Iris pigment epithelial cell (primary cell): Measurements from ENCODE around the gene ORC3.
A peak's percentile ranks its signal among the peaks of the same experiment; 100 is the strongest.

Experiments
- DNase-seq: peaks from one replicate; pipeline ENCODE4 v3.0.0-alpha.2; 2011; ENCODE audit warnings: low read depth

The ORC3 gene

DNA sequence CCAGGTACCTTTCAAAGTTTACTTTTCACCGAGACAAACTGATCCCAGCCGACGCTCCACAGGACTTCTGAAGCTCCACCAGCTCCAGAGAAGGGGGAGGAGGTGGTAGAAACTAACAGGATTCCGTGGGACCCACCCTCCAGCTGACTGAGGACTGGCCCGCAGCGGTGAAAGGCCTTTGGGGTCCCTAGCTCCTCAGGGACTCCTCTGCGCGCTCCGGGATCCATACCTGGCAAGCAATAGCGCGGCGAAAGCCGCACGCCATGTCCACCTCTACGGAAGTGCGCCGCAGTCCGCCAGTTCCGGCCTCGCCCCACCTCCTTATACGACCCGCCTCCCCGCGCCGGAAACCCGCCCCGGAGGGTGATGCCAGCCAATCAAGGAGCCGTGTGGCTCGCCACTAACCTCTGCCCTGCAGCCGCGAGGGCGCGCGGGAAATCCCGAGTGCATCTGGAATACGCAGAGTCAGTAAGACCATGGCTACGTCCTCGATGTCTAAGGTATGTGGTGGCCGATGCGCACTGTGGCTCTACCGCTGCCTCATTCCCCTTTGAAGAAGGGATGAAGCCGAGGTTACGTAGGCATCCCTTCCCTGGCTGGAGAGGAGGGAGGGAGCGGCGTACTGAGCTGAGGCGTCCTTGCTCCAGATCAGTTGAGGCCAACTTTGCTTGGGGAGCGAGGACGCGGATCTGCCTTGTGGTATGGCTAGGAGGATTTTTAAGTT is at the start of gene ORC3, which contains the start of gene RARS2:
Gene ORC3, plus strand, starts transcription at position 443 of the 724 bp plus-strand sequence. Its CDS starts 34 bp downstream, at position 477.
Gene RARS2, minus strand, starts transcription at position 295 of the 724 bp plus-strand sequence. Its CDS starts 30 bp downstream, at position 265.
- peak; percentile 97 for DNase-seq

DNA sequence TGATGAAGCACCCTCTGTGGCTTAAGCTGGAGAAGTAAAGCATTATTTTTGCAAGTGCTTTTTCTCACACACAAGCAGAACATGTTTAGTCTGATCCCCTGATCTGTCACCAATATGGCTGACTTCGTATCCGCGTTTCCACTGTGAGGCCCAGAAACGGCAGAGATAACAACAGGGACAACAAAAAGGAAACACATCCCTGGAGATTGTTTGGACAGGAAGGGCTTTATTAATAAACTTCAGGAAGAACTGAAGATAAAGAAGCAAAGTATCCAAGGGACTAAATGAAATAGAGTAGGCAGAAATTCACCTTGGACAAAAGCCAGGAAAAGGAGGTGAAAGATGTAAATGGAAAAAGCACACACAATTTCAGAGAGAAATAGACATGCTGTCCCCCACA is 49.4 kb upstream of the ORC3 start:
- no peak for DNase-seq

DNA sequence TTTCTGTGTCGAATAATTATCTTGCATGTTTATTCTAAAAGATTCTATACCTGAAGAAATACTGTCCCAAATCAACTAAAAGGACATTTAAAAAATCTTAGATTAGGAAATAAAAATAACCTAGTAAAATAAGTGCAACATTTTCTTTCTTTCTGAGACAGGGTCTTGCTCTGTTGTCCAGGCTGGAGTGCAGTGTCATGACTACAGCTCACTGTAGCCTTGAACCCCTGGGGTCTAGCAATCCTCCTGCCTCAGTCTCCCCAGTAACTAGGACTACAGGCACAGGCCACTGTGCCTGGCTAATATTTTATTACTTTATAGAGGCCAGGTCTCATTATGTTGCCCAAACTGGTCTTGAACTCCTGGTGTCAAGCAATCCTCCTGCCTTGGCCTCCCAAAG is 48.9 kb upstream of the ORC3 start:
- DNase-seq, result no peak

DNA sequence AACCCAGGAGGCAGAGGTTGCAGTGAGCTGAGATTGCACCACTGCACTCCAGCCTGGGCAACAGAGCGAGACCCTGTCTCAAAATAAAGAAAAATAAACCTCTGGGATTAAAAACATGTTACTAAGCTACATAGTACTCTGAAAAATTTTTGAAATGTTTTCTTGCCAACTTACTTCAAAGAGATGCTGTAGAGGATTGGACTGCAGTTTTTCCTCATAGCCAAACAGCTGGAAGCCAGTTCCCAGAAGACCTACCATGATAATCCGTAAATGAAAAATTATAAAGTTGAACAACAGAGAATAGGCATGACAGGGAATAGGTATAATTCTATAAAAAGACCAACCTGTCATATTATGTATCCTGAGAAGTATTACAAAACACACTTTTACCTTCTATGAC is 48.2 kb upstream of the ORC3 start:
- no peak for DNase-seq

DNA sequence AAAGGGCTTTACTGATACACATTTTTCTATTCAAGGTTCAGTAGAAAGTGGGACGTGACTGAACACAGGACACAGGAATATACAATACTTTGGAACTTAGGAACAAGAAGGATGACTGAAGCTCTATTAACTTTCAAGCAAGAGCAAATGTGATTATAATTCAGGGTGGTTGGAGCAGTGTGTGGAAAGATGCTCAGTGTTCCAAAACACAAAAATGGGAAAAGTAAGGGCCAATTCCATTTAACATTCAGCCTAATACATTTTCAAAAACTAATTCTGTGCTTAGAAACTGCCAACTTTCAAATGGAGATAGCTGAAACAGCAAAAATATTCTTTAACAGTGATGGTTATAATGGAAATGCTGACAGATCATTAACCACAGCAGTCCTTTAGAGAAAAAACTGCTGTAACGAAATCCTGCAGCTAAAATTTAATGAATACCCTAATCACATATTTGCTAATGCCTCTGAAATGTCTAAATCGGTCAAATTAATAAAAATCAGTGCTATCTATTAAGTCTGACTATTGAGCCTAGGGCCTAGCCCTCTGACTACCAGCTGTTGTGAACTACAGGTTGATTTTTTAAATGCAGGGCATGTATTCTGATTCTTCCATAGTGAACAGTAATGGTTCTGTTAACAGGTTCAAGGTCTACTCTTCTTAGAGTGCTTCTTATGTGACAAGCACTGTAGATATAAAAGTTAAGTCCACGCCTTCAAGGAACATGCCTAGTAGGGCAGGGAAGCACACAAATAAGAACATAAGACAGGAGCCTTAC is 46.0 kb upstream of the ORC3 start:
- no peak for DNase-seq

DNA sequence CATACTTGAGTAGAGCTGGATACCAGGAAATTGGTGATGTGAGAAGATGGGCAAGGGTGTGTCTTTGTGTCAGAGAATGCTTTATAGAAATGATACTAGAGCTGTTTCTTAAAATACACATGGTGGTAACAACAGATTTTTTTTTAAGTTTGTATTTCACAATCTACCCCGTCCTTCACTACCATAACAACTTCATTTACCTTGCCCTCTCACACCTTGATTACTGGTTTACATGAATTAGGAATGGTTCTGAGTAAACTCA is 45.5 kb upstream of the ORC3 start:
- DNase-seq, result no peak

DNA sequence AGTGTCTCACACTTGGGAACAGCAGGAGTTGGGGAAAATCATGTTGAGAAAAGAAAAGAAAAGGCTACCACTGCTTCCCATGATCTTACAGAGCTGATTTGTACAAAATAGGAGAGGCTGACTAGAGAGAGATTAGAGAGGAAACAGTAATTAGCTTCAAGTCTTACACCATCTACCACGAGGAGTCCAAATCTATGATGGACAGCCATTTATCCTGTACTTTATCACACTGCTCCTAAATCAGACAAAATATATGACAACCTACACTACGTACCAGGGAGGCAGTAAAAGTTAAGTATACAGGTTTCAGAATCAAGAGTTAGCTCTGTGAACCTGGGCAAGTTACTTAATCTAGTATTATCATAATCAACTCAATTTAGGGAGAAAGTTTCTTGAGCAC is 38.1 kb upstream of the ORC3 start:
- no peak for DNase-seq

DNA sequence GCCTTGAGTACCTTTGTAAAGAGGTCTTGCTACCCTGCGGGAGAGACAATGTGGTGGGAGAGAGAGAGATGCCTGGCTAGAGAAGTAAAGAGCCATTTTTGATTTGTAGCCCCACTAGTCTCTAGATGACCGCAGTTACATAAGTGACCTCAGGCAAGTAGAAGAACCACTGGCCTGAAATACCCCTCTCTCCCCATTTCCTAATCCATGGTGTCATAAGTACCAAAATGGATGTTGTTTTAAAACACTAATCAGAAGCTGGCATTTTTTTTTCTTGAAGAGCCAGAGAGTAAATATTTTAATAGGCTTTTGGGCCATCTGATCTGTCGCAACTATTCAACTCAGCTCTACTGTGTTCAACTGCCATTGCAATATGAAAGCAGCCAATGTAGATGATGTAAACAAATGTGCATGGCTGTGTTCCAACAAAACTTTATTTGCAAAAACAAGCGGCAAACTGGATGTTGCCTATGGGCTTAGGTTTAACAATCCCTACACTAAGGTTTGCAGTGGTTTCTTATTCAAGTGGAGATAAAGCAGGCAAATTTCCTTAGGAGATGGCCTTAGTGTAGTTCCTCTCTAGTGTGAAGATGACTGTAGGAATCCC is 36.7 kb upstream of the ORC3 start:
- DNase-seq, result peak; percentile 25

DNA sequence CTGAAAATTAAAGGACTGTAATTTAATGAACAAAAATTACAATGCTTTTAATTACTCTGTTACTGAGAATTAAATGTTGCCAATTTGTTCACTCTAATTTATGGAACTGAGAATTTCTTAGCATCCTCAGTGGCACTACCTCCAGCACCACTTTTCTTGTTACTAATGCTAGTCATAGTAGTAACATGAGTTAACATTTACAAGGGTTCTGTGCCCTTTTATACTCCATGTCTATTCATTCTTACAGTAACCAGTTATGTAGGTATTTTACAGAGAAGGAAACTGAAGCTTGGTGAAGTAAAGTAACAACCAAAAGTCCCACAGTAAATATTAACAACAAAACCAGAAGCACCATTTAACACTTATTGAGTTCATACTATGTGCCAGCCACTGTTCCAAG is 34.4 kb upstream of the ORC3 start:
- no peak for DNase-seq

DNA sequence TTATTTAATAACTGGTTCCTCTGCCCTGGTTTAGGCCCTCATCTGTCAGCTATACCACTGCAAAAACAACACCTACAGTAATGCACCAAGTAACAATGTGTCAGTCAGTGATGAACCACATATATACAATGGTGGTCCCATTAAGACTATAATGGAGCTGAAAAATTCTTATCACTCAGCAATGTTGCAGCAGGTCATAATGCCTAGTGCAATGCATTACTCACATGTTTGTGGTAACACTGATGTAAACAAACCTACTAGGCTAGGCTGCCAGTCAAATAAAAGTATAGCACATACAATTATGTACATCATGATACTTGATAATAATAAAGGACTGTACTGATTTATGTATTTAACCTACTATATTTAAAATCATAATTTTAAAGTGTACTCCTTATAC is 31.5 kb upstream of the ORC3 start:
- DNase-seq, result peak; percentile 68

DNA sequence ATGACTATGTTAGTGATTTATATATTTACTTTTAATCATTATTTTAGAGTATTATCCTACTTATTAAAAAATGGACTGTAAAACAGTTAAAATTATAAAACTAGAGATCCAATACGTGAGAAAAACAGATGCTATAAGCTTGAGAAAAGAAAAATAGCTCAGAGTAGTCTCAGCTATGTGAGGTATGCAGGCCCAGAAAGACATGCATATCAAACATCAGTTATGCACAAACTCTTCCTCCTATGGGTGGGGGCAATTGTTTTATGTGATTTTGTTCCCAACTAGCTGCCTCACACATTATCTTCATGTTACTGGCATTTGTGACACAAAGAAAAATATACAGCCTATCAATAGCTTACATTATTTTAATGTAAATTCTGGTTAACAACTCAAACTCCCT is 28.9 kb upstream of the ORC3 start:
- peak; percentile 55 for DNase-seq

DNA sequence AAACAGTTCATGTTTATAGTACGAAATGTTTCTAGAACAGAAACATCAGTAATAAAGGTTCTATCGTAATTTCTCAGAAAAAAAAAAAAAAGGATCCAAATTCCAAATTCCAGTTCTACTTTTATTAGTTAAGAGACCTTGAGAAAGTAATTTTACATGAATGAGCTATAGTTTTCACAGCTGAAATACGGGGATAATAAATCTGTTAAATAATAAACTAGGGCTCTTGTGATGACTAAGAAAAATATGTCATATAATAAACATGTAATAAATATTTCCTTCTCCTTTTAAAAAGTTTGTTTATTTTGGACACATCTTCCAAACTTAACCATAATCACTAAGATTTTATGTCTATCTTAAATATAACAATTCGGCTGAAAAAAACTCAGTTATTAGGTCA is 17.9 kb upstream of the ORC3 start:
- DNase-seq, result peak; percentile 17

DNA sequence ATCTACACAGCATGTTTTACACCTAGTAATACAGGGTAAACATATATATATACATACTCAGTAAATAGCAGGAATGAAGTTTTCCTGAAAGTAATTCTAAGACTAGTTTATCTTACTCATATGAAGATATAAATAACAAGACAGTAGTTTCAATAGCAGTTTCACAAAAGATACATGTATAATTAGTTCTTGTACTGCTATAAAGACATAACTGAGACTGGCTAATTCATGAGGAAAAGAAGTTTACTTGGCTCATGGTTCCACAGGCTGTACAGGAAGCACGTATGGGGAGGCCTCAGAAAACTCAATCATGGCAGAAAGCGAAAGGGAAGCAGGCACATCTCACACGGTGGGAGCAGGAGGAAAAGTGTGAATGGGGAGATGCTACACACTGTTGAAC is 17.1 kb upstream of the ORC3 start:
- DNase-seq, result no peak

DNA sequence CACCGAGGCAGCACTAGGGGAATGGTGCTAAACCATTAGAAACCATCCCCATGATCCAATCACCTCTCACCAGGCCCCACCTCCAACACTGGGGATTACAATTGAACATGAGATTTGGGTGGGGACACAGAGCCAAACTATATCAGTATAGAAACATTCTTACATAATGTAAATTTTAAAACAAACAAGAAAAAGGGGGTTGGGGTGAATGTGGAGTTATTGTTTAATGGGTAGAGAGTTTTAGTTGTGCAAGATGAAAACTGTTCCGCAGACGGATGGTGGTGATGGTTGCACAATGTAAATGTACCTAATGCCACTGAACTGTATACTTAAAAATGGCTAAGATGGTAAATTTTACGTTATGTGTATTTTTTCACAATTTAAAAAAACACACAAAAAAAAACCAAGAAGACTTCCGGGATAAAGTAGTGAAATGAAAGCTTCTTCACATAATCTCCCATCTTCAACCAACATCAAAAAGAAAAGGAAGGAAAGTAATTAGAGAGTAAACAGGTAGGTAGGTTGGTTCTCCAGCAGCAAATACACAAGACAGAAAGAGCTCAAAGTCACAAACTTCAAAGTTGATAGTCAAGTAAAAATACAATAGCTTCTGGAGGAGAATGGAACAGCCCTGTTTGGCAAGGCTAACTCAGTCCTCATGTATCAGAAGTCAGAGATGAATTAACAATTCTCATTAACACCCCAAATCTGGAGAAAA is 16.5 kb upstream of the ORC3 start:
- DNase-seq, result no peak

DNA sequence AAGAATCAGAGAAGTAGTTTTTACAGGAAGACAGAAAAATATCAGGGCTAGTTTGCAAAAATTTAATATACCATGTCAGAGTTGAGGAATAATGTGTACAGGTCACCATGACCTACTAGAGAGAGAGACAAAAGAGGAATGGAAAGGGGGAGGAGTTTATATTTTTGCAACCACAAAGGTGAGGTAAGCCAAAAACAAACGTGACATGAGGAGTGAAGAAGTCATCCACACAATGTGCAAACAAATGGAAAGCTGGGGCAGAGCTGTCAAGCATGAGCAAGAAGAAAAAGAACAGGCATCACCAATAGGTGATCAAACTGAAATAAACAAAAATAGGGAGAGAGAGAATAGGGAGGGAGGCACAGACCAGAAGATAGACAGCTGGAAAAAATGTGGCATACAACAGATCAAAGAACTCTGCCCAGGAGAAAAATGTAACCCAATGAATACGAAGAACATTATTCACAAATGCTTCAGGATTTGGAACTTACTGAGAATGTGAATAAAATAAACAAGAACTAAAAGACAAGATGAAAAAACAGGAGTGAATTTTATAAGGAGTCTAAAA is 15.6 kb upstream of the ORC3 start:
- no peak for DNase-seq

DNA sequence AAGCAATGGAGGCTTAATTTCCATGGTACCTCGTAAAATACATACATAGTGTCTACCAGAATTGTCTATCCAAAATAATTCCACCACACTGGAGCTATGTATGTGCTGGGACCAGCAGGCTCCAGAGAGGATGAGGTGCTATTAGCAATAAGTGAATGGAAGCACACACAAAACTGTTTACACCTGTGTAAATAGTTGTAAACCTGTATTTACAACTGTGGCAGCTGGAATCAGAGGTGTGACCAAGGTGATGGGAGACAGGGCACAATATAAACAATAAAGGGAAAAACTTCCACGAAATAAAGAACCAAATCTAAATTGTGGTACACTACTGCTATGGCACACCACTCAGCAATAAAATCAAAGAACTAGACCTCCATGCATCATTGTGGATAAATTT is 14.5 kb upstream of the ORC3 start:
- DNase-seq, result no peak

DNA sequence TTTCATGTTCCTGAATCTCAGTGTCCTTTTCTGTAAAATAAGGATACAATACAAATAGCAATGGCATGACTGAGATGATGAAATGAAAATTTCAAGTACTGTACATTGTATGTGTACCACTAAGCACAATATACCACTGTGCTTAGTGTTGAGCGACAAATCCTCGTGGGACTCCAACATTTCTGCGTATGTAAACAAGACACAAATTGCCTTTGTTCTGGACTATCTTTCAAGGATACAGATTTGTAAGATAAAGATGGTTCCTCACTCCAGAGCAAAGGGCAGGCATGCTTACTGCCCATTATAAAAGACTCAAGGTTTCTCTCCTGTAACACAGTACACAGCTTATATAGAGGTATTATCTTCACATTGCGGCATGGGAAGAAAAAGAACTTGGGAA is 6.1 kb upstream of the ORC3 start:
- DNase-seq, result no peak

DNA sequence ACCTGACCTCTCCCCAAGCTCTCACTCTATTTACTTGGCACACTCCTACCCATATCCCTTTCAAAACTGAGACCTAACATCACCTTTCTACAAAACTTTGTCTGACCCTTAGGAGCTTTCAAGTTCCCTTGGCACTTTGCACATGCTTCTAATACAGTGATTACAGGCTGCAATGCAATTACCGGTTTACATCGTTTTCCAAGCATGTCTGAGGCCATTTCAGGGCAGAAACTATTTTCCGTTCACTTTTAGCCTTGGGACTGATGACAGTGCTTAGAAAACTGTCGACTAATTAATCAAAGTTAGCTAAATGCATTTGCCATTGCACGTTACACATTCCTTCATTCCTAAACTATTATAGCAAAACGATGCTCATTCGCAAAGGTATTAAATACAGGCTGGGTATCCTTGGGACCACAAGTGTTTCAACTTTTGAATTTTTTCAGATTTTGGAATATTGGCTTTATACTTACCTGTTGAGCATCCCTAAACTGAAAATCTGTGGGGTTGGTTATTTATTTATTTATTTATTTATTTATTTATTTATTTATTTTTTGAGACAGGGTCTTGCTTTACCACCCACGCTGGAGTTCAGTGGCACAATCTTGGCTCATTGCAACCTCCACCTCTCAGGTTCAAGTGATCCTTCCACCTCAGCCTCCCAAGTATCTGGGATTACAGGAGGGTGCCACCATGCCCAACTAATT is 3.4 kb upstream of the ORC3 start:
- DNase-seq, result no peak

DNA sequence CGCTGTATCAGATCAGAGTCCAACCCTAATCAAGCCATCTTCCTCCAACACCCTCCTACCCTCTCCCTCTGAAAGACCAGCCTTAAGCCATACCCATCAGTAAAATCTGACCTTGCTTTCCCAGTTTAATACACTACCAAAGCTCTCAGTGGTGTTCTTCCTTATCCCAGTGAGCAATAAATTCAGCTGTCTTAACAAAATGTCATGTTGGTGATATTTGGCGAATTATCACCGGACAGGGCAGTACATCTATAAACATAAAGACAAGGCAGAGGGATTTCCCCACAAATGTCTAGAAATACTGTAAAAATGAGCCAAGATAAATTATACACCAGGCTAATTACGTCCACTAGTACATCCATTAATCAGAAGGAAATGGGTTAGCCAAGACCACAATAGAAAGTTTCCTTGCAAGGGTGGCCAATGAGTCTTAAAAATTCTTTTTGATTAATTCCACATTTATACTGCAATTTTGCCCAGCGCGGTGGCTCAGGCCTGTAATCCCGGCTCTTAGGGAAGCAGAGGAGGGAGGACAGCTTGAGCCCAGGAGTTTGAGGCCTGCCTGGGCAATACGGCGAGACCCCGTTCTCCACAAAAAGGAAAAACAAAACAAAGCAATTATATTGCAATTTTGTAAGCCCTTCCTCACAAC is 1.1 kb upstream of the ORC3 start:
- DNase-seq, result no peak

DNA sequence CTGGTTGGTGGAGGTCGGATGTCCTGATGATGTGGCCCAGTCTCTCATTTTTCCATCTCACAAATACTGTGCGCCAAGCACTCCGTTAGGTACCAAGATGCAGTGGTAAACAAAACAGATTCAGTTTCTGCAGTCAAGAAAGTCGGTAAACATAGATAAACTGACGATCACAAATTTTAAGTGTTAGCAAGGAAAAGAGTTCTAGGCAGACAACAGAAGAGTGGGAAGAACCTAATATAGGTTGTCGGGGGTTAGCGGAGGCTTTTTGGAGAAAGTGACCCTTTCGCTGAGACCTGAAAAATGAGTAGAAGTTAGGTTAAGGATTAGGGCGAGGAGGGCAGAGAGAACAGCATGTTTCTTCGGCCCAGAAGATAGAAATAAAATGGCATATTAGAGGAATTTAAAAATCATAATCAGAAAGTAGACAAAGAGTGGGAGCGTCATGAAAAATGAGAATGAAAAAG is 514 bp downstream of the ORC3 start:
- DNase-seq, result no peak

DNA sequence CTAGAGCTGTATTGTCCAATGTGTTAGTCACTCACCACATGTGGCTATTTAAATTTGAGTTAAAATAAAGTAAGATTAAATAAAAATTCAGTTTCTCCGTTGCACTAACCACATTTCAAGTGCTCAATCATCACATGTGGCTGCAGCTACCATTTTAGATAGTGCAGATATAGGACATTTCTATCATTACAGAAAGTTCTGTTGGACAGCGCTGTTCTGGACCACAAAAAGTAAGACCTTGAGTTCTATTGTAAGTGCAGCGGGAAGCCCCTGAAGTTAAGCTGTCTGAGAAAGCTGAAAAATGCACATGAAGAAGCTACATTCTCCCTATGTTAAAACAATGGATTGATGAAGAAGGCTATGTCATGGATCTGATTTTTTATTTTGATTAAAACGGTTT is 1.1 kb downstream of the ORC3 start:
- peak; percentile 24 for DNase-seq
